GM12864 (cell line): Measurements from ENCODE around the gene LRP5.

Source experiments
- DNase-seq: peaks from one replicate; pipeline ENCODE4 v3.0.0-alpha.2; 2011; ENCODE audit warnings: low read depth
- H3K4me3 ChIP-seq: 2 replicates; pipeline ENCODE4 v1.5.1; 2011; ENCODE audit warnings: mild to moderate bottlenecking, low read depth, low read length, control low read depth
- CTCF ChIP-seq: IDR thresholded peaks from 2 replicates; pipeline ENCODE4 v1.5.1; 2011; ENCODE audit warnings: low read depth, mild to moderate bottlenecking, moderate library complexity, low read length, control low read depth, inconsistent platforms; ENCODE audit errors: missing control alignments

LRP5 gene

GRCh38 chr11:68497761-68498160, 185.4 kb downstream of the LRP5 start:
- no peak for TF ChIP-seq CTCF
- no peak overlapping the region for H3K4me3 ChIP-seq
- DNase-seq: no peak

- no peak for TF ChIP-seq CTCF
- DNase-seq: no peak
Measured at GRCh38 chr11:68498321-68498720, 185.9 kb downstream of the LRP5 start.

More at GRCh38 chr11:68498321-68498720, 185.9 kb downstream of the LRP5 start:
- H3K4me3 ChIP-seq: no peak overlapping the region
